ENCODE measurements around the gene SLMAP. TPM values are rescaled to one million over a fixed set of nuclear protein-coding genes. Genes with fewer than 3 reads are reported as not detected.

Gene SLMAP
- total RNA-seq, 4 donors from 2014 or later = 49.4 to 89.1 (median 61.3) TPM

DNA sequence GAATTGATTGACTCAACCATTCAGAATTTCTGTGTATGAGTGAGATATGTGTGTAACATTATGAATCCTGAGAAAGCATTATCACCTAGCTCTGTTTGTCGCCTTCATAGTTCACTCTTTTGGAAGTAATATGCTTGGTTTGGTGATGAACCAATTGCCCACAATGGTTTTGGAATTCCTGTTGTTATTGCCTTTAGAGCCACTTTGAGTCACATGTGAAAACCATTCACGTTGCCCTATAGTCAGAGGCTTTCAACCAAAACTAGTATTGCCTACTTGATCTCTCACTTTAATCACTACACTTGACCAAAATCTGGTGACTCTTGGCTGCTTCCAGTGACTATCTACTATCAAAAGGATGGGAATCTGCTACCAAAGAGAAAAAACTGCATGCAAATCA is 173.9 kb downstream of the SLMAP start:
- Histone ChIP-seq H3K4me3 (no peak overlapping the region), H3K36me3 (peaks cover 23% of the 10 kb centered on the region), H3K4me1 (no peaks in the 10 kb centered on the region), H3K9me3 (no peaks in the 10 kb centered on the region), H3K27me3 (no peaks in the 10 kb centered on the region), H3K27ac (no peak overlapping the region)
- no peak for DNase-seq (ENCODE audit: low spot score in 2 of 2)
- WGBS = 88% methylated on average over 2 of the region's 2 CpGs
- TF ChIP-seq EP300 (IDR thresholded peaks at IDR 0.05) = no peak
- no peak for TF ChIP-seq POLR2AphosphoS5 (IDR thresholded peaks at IDR 0.05)
- no peak for TF ChIP-seq POLR2A (IDR thresholded peaks at IDR 0.05)
- TF ChIP-seq, protein P1, sequence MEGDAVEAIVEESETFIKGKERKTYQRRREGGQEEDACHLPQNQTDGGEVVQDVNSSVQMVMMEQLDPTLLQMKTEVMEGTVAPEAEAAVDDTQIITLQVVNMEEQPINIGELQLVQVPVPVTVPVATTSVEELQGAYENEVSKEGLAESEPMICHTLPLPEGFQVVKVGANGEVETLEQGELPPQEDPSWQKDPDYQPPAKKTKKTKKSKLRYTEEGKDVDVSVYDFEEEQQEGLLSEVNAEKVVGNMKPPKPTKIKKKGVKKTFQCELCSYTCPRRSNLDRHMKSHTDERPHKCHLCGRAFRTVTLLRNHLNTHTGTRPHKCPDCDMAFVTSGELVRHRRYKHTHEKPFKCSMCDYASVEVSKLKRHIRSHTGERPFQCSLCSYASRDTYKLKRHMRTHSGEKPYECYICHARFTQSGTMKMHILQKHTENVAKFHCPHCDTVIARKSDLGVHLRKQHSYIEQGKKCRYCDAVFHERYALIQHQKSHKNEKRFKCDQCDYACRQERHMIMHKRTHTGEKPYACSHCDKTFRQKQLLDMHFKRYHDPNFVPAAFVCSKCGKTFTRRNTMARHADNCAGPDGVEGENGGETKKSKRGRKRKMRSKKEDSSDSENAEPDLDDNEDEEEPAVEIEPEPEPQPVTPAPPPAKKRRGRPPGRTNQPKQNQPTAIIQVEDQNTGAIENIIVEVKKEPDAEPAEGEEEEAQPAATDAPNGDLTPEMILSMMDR (IDR thresholded peaks at IDR 0.05) = no peak

DNA sequence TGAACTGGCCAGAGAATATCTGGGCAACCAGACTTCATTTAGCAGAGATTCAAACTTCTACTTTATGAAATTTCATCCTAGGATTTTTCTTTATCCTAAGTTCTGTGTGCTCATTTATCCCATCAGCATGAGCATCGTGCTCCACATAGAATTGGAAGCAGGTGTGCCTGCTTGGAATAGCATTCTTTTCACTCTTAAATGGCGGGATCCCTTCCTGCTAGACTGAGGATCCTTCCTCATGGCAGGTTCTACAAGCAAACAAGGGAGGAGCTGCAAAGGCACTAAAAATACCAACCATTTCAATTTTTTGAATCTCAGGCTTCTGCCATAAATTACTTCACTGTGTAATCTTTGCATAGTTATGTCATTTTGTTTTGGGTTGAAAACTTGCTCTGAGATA is 177.5 kb downstream of the SLMAP start:
- Histone ChIP-seq H3K27me3 (no peaks in the 10 kb centered on the region), H3K9me3 (no peaks in the 10 kb centered on the region), H3K4me1 (no peaks in the 10 kb centered on the region), H3K4me3 (no peak overlapping the region), H3K27ac (no peak overlapping the region), H3K36me3 (peaks cover 6% of the 10 kb centered on the region)
- WGBS = 59% methylated on average over 2 of the region's 2 CpGs
- no peak for DNase-seq (ENCODE audit: low spot score in 2 of 2)
- TF ChIP-seq, protein P1 (IDR thresholded peaks at IDR 0.05) = no peak
- TF ChIP-seq POLR2A (IDR thresholded peaks at IDR 0.05) (no peak), EP300 (IDR thresholded peaks at IDR 0.05) (no peak), POLR2AphosphoS5 (IDR thresholded peaks at IDR 0.05) (no peak)

DNA sequence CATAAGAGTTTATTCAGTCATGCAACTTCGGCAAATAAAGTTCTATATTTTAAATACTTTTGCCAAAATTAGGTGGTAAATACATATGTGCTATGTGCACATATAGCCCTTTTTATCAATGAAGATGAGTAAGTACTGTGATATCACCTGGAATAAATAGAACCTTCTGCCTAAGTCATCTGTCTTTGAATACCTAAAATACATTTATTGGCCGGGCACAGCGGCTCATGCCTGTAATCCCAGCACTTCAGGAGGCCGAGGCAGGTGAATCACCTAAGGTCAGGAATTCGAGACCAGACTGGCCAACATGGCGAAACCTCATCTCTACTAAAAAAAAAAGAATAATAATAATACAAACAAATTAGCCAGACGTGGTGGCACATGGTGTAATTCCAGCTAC is 178.3 kb downstream of the SLMAP start:
- no peaks in the 10 kb centered on the region for H3K4me1 ChIP-seq
- H3K9me3 ChIP-seq = no peaks in the 10 kb centered on the region
- TF ChIP-seq POLR2A (IDR thresholded peaks at IDR 0.05) (no peak), POLR2AphosphoS5 (IDR thresholded peaks at IDR 0.05) (no peak)
- TF ChIP-seq, protein P1 (IDR thresholded peaks at IDR 0.05) = no peak
- no peak for DNase-seq (ENCODE audit: low spot score in 2 of 2)
- H3K36me3 ChIP-seq = peaks cover 6% of the 10 kb centered on the region
- H3K27ac ChIP-seq = no peak overlapping the region
- H3K4me3 ChIP-seq = no peak overlapping the region
- 93% methylated on average over 7 of the region's 7 CpGs for WGBS
- H3K27me3 ChIP-seq = no peaks in the 10 kb centered on the region

DNA sequence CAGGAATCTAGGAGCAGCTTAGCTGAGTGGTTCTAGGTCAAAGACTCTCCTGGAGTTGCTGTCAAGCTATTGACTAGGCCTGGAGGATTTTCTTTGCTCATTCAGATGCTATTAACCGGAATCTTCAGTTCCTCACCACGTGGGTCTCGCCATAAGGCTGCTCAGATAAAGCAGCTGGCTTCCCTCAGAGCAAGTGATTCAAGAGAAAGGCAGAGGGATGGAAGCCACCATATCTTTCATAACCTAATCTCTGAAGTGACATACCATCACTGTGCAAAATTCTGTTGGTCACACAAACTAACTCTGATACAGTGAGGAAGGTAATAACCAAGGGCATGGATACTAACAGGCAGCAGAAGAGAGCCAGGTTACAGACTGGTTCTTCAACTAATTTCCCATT is 179.4 kb downstream of the SLMAP start:
- no peaks in the 10 kb centered on the region for H3K27me3 ChIP-seq
- 89% methylated on average over 3 of the region's 3 CpGs for WGBS
- no peak for DNase-seq (ENCODE audit: low spot score in 2 of 2)
- no peaks in the 10 kb centered on the region for H3K36me3 ChIP-seq
- no peaks in the 10 kb centered on the region for H3K9me3 ChIP-seq
- TF ChIP-seq POLR2A (IDR thresholded peaks at IDR 0.05) (no peak), POLR2AphosphoS5 (IDR thresholded peaks at IDR 0.05) (no peak), EP300 (IDR thresholded peaks at IDR 0.05) (no peak)
- TF ChIP-seq, protein P1 (IDR thresholded peaks at IDR 0.05) = no peak
- no peak overlapping the region for H3K27ac ChIP-seq
- no peaks in the 10 kb centered on the region for H3K4me1 ChIP-seq
- H3K4me3 ChIP-seq = no peak overlapping the region

DNA sequence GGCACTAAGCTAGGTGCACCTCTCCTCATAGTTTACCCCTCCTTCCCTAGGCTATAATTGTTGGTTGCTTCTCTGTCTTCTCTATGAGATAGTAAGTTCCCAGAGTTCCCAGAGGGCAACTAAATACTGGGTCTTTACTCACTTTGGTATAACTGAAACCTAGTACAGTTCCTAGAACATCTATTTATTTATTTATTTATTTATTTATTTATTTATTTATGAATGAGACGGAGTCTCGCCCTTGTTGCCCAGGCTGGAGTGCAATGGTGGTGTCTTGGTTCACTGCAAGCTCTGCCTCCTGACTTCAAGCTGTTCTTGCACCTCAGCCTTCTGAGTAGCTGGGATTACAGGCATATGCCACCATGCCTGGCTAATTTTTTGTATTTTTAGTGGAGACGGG is 181.0 kb downstream of the SLMAP start:
- Histone ChIP-seq H3K4me3 (no peak overlapping the region), H3K4me1 (no peaks in the 10 kb centered on the region), H3K36me3 (no peaks in the 10 kb centered on the region), H3K27me3 (no peaks in the 10 kb centered on the region), H3K9me3 (no peaks in the 10 kb centered on the region), H3K27ac (no peak overlapping the region)
- no peak for DNase-seq (ENCODE audit: low spot score in 2 of 2)
- WGBS = 100% methylated on average over 3 of the region's 3 CpGs
- TF ChIP-seq, protein P1 (IDR thresholded peaks at IDR 0.05) = no peak
- no peak for TF ChIP-seq POLR2AphosphoS5 (IDR thresholded peaks at IDR 0.05)
- no peak for TF ChIP-seq EP300 (IDR thresholded peaks at IDR 0.05)
- no peak for TF ChIP-seq POLR2A (IDR thresholded peaks at IDR 0.05)

All from suprapubic skin (tissue), 4 donors.